ENCODE data around the gene STRN4.

The STRN4 gene

GRCh38 chr19:46693760-46694159, 52.5 kb downstream of the STRN4 start:
- DNase-seq (ENCODE audit: extremely low spot score) = no peak
- POLR2A ChIA-PET = no interaction called here
- no peak for TF ChIP-seq CTBP1 (IDR thresholded peaks at IDR 0.05; ENCODE audit: borderline replicate concordance)
- no peak for TF ChIP-seq BHLHE40 (IDR thresholded peaks at IDR 0.05; ENCODE audit: borderline replicate concordance)
- TF ChIP-seq SP1 (IDR thresholded peaks at IDR 0.05) = no peak
- no peak for TF ChIP-seq TARDBP (IDR thresholded peaks at IDR 0.05)
- TF ChIP-seq SUZ12 (IDR thresholded peaks at IDR 0.05) = no peak
- TF ChIP-seq ELF4 (IDR thresholded peaks at IDR 0.05) = no peak
- no peak for TF ChIP-seq ZNF384 (IDR thresholded peaks at IDR 0.05)
- TF ChIP-seq FOXA1 (IDR thresholded peaks at IDR 0.05) = no peak
- TF ChIP-seq PKNOX1 (IDR thresholded peaks at IDR 0.05) = no peak
- no peak for TF ChIP-seq FOXM1 (IDR thresholded peaks at IDR 0.05; ENCODE audit: borderline replicate concordance)
- TF ChIP-seq NFRKB (IDR thresholded peaks at IDR 0.05) = no peak
- TF ChIP-seq L3MBTL2 (conservative IDR thresholded peaks at IDR 0.05) = no peak
- TF ChIP-seq FOXK2 (IDR thresholded peaks at IDR 0.05) = no peak
- no peak for TF ChIP-seq ARNT (IDR thresholded peaks at IDR 0.05)
- TF ChIP-seq LEF1 (IDR thresholded peaks at IDR 0.05; ENCODE audit: borderline replicate concordance) = no peak
- TF ChIP-seq HDGF (IDR thresholded peaks at IDR 0.05; ENCODE audit: borderline replicate concordance) = no peak
- CTCF ChIA-PET = no interaction called here

GRCh38 chr19:46692918-46693722, 53.1 kb downstream of the STRN4 start:
- CTCF ChIA-PET = no interaction called here
- DNase-seq (ENCODE audit: extremely low spot score) = no peak
- no peak for TF ChIP-seq TARDBP (IDR thresholded peaks at IDR 0.05)
- no peak for TF ChIP-seq BHLHE40 (IDR thresholded peaks at IDR 0.05; ENCODE audit: borderline replicate concordance)
- no peak for TF ChIP-seq FOXA1 (IDR thresholded peaks at IDR 0.05)
- TF ChIP-seq NFRKB (IDR thresholded peaks at IDR 0.05) = no peak
- TF ChIP-seq FOXK2 (IDR thresholded peaks at IDR 0.05) = no peak
- no peak for TF ChIP-seq SP1 (IDR thresholded peaks at IDR 0.05)
- no peak for TF ChIP-seq ARNT (IDR thresholded peaks at IDR 0.05)
- TF ChIP-seq LEF1 (IDR thresholded peaks at IDR 0.05; ENCODE audit: borderline replicate concordance) = no peak
- TF ChIP-seq L3MBTL2 (conservative IDR thresholded peaks at IDR 0.05) = no peak
- TF ChIP-seq HDGF (IDR thresholded peaks at IDR 0.05; ENCODE audit: borderline replicate concordance) = no peak
- no peak for TF ChIP-seq PKNOX1 (IDR thresholded peaks at IDR 0.05)
- TF ChIP-seq CTBP1 (IDR thresholded peaks at IDR 0.05; ENCODE audit: borderline replicate concordance) = no peak
- no peak for TF ChIP-seq FOXM1 (IDR thresholded peaks at IDR 0.05; ENCODE audit: borderline replicate concordance)
- TF ChIP-seq SUZ12 (IDR thresholded peaks at IDR 0.05) = no peak
- POLR2A ChIA-PET = no interaction called here

GRCh38 chr19:46691948-46692347, 54.3 kb downstream of the STRN4 start:
- TF ChIP-seq SUZ12 (IDR thresholded peaks at IDR 0.05) = no peak
- TF ChIP-seq ELF4 (IDR thresholded peaks at IDR 0.05) = no peak
- TF ChIP-seq CTBP1 (IDR thresholded peaks at IDR 0.05; ENCODE audit: borderline replicate concordance) = no peak
- no peak for TF ChIP-seq BHLHE40 (IDR thresholded peaks at IDR 0.05; ENCODE audit: borderline replicate concordance)
- no peak for TF ChIP-seq SP1 (IDR thresholded peaks at IDR 0.05)
- no peak for TF ChIP-seq HDGF (IDR thresholded peaks at IDR 0.05; ENCODE audit: borderline replicate concordance)
- no peak for TF ChIP-seq NFRKB (IDR thresholded peaks at IDR 0.05)
- TF ChIP-seq FOXA1 (IDR thresholded peaks at IDR 0.05) = no peak
- ChIA-PET POLR2A (no interaction called here), CTCF (no interaction called here)
- DNase-seq (ENCODE audit: extremely low spot score) = no peak

GRCh38 chr19:46691104-46691503, 55.1 kb downstream of the STRN4 start:
- POLR2A ChIA-PET = no interaction called here
- CTCF ChIA-PET = no interaction called here
- no peak for DNase-seq (ENCODE audit: extremely low spot score)
- TF ChIP-seq PKNOX1 (IDR thresholded peaks at IDR 0.05) (no peak), ARNT (IDR thresholded peaks at IDR 0.05) (no peak), FOXM1 (IDR thresholded peaks at IDR 0.05; ENCODE audit: borderline replicate concordance) (no peak), ZNF384 (IDR thresholded peaks at IDR 0.05) (no peak), ELF4 (IDR thresholded peaks at IDR 0.05) (no peak), HDGF (IDR thresholded peaks at IDR 0.05; ENCODE audit: borderline replicate concordance) (no peak), FOXK2 (IDR thresholded peaks at IDR 0.05) (no peak), BHLHE40 (IDR thresholded peaks at IDR 0.05; ENCODE audit: borderline replicate concordance) (no peak), FOXA1 (IDR thresholded peaks at IDR 0.05) (no peak), NFRKB (IDR thresholded peaks at IDR 0.05) (no peak), SP1 (IDR thresholded peaks at IDR 0.05) (no peak), LEF1 (IDR thresholded peaks at IDR 0.05; ENCODE audit: borderline replicate concordance) (no peak), CTBP1 (IDR thresholded peaks at IDR 0.05; ENCODE audit: borderline replicate concordance) (no peak)

GRCh38 chr19:46689358-46689757, 56.9 kb downstream of the STRN4 start:
- ChIA-PET POLR2A (no interaction called here), CTCF (no interaction called here)
- TF ChIP-seq HDGF (IDR thresholded peaks at IDR 0.05; ENCODE audit: borderline replicate concordance) = no peak
- TF ChIP-seq PKNOX1 (IDR thresholded peaks at IDR 0.05) = no peak
- TF ChIP-seq FOXM1 (IDR thresholded peaks at IDR 0.05; ENCODE audit: borderline replicate concordance) = no peak
- TF ChIP-seq SP1 (IDR thresholded peaks at IDR 0.05) = no peak
- no peak for TF ChIP-seq L3MBTL2 (conservative IDR thresholded peaks at IDR 0.05)
- no peak for TF ChIP-seq FOXK2 (IDR thresholded peaks at IDR 0.05)
- no peak for TF ChIP-seq FOXA1 (IDR thresholded peaks at IDR 0.05)
- TF ChIP-seq SUZ12 (IDR thresholded peaks at IDR 0.05) = no peak
- DNase-seq (ENCODE audit: extremely low spot score) = no peak
